Common myeloid progenitor, CD34-positive (primary cell): ENCODE measurements around the gene TMEM140.
"Not testable (repeated sequence)": the region's sequence is repeated elsewhere in the genome, so short reads cannot be mapped to it uniquely, and the experiment has no call there.

Source experiments
- CTCF ChIA-PET: fragments of 350-600 bp; sonication (Branson Sonifier 250); formaldehyde crosslinking; loops from one replicate; lab custom pipeline; 2021; ENCODE audit warnings: antibody characterized with exemption; lab: Charles Lee
- POLR2A ChIA-PET: fragments of 350-600 bp; sonication (Branson Sonifier 250); formaldehyde crosslinking; loops from one replicate; lab custom pipeline; 2021; ENCODE audit warnings: antibody characterized with exemption; lab: Charles Lee
- DNase-seq, 3 donors: peaks; one replicate each; pipeline versions ENCODE4 v3.0.0 to v3.0.0-alpha.2; 2013
- H3K27ac ChIP-seq, 2 experiments: 1 replicate in 1 of 2; 2 replicates in 1 of 2; pipeline ENCODE4 v1.7.0; 2013; ENCODE audit warnings: inconsistent platforms in 2 of 2, low read length in 2 of 2, mild to moderate bottlenecking in 2 of 2, low read depth in 1 of 2, moderate library complexity in 1 of 2; ENCODE audit not compliant: severe bottlenecking in 2 of 2, insufficient read depth in 1 of 2, poor library complexity in 1 of 2
- H3K27me3 ChIP-seq, 5 experiments: replicated peaks in 2 of 5; 1 replicate in 3 of 5; 2 replicates in 2 of 5; pipeline versions ENCODE4 v1.6.1 to v1.7.0; 2013; ENCODE audit warnings: low read length in 4 of 5, mild to moderate bottlenecking in 2 of 5, moderate library complexity in 2 of 5, inconsistent platforms in 1 of 5; ENCODE audit not compliant: insufficient read depth in 5 of 5, control insufficient read depth in 4 of 5
- H3K36me3 ChIP-seq, 4 experiments: 1 replicate in 2 of 4; 2 replicates in 2 of 4; pipeline versions ENCODE4 v1.6.1 to v1.7.0; 2013; ENCODE audit warnings: low read length in 3 of 4, control low read depth in 1 of 4, mild to moderate bottlenecking in 1 of 4; ENCODE audit not compliant: control insufficient read depth in 4 of 4, insufficient read depth in 4 of 4
- H3K4me1 ChIP-seq, 4 experiments: 1 replicate in 3 of 4; 2 replicates in 1 of 4; pipeline versions ENCODE4 v1.6.1 to v1.7.1; 2013; ENCODE audit warnings: low read length in 3 of 4, mild to moderate bottlenecking in 3 of 4, control low read depth in 1 of 4, inconsistent platforms in 1 of 4, moderate library complexity in 1 of 4; ENCODE audit not compliant: control insufficient read depth in 4 of 4, insufficient read depth in 4 of 4; ENCODE audit errors: control extremely low read depth in 1 of 4
- H3K4me3 ChIP-seq, 7 experiments: 1 replicate in 4 of 7; 2 replicates in 3 of 7; pipeline versions ENCODE4 v1.5.1 to v1.7.0; 2013; ENCODE audit warnings: mild to moderate bottlenecking in 7 of 7, low read length in 6 of 7, moderate library complexity in 6 of 7, inconsistent platforms in 2 of 7, low read depth in 2 of 7, control low read depth in 1 of 7; ENCODE audit not compliant: insufficient read depth in 4 of 7, control insufficient read depth in 1 of 7; ENCODE audit errors: extremely low read depth in 1 of 7
- H3K9me3 ChIP-seq, 5 experiments: 1 replicate in 4 of 5; 2 replicates in 1 of 5; pipeline versions ENCODE4 v1.6.1 to v1.7.1; 2013; ENCODE audit warnings: low read length in 4 of 5, mild to moderate bottlenecking in 2 of 5, inconsistent platforms in 1 of 5, low read depth in 1 of 5, moderate library complexity in 1 of 5; ENCODE audit not compliant: control insufficient read depth in 4 of 5, insufficient read depth in 2 of 5; ENCODE audit errors: control extremely low read depth in 1 of 5
- WGBS: methylation state at CpG from one replicate; pipeline ENCODE4 v1.1.5; 2013; ENCODE audit not compliant: insufficient coverage; 5-methylcytosine and 5-hydroxymethylcytosine counted together

TMEM140 gene

GRCh38 chr7:135114622-135115021 lies 33.2 kb upstream of the TMEM140 start:
- ChIA-PET POLR2A (no interaction called here), CTCF (no interaction called here)
- no peaks in the 10 kb centered on the region for H3K27me3 ChIP-seq
- H3K9me3 ChIP-seq, result peaks cover 0 to 4% (median 0%) of the 10 kb centered on the region in 5 experiments
- DNase-seq, result no peak
- H3K36me3 ChIP-seq, result no peaks in the 10 kb centered on the region
- no peaks in the 10 kb centered on the region for H3K4me1 ChIP-seq
- WGBS, result 100% methylated on average over 1 of the region's 1 CpG
- H3K27ac ChIP-seq, result no peak overlapping the region
- H3K4me3 ChIP-seq, result no peak overlapping the region

DNA sequence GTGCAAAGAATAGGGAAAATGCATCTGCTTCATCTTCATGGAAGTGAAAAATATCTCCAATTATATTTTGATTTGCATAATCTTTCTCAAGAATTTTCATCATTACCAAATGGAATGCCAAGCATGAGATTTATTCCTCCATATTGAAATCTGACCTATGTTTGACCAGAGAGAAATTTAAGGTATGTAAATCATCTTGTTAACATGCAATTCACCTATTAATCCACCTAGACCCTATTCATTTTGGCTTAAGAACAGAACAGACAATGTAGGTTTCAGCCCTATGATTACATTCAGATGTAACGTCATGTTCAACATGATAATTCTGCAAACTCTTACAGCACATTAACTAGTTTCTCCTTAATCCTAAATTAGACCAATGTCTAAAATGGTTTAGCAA lies 30.8 kb upstream of the TMEM140 start:
- DNase-seq, result no peak
- WGBS, result no CpG with 5 or more reads among the region's 1 CpG
- Histone ChIP-seq H3K27ac (no peak overlapping the region), H3K4me3 (no peak overlapping the region), H3K4me1 (no peaks in the 10 kb centered on the region), H3K36me3 (no peaks in the 10 kb centered on the region), H3K9me3 (peaks cover 0 to 17% (median 4%) of the 10 kb centered on the region in 5 experiments), H3K27me3 (no peaks in the 10 kb centered on the region)
- POLR2A ChIA-PET, result no interaction called here
- CTCF ChIA-PET, result no interaction called here

GRCh38 chr7:135121868-135122267 lies 26.0 kb upstream of the TMEM140 start:
- CTCF ChIA-PET, result no interaction called here
- Histone ChIP-seq H3K27me3 (no peaks in the 10 kb centered on the region), H3K4me3 (no peak overlapping the region), H3K9me3 (peaks cover 0 to 16% (median 5%) of the 10 kb centered on the region in 5 experiments), H3K4me1 (peaks cover 0 to 3% (median 0%) of the 10 kb centered on the region in 4 experiments), H3K36me3 (no peaks in the 10 kb centered on the region), H3K27ac (no peak overlapping the region)
- DNase-seq, result no peak
- WGBS, result 94% methylated on average over 5 of the region's 6 CpGs
- POLR2A ChIA-PET, result no interaction called here

DNA sequence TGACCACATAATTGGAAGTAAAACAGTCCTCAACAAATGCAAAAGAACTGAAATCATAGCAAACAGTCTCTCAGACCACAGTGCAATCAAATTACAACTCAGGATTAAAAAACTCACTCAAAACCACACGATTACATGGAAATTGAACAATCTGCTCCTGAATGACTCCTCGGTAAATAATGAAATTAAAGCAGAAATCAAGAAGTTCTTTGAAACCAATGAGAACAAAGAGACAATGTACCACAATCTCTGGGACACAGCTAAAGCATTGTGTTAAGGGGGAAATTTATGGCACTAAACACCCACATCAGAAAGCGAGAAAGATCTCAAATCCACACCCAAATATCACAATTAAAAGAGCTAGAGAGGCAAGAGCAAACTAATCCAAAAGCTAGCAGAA lies 23.2 kb upstream of the TMEM140 start:
- H3K27ac ChIP-seq, H3K36me3 ChIP-seq, H3K4me3 ChIP-seq, H3K4me1 ChIP-seq, DNase-seq, POLR2A ChIA-PET, CTCF ChIA-PET, H3K27me3 ChIP-seq: not testable (repeated sequence)
- 93% methylated on average over 2 of the region's 3 CpGs for WGBS
- H3K9me3 ChIP-seq, result peaks cover 0 to 16% (median 5%) of the 10 kb centered on the region in 5 experiments

DNA sequence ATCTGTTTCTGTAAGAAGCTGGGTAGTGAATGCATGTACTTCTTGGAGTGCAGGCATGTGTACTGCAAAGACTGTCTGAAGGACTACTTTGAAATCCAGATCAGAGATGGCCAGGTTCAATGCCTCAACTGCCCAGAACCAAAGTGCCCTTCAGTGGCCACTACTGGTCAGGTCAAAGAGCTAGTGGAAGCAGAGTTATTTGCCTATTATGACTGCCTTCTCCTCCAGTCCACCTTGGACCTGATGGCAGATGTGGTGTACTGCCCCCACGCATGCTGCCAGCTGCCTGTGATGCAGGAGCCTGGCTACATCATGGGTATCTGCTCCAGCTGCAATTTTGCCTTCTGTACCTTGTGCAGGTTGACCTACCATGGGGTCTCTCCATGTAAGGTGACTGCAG lies 18.9 kb upstream of the TMEM140 start:
- Histone ChIP-seq H3K36me3 (no peaks in the 10 kb centered on the region), H3K9me3 (peaks cover 0 to 8% (median 4%) of the 10 kb centered on the region in 5 experiments), H3K4me3 (no peak overlapping the region), H3K4me1 (peaks cover 0 to 3% (median 0%) of the 10 kb centered on the region in 4 experiments), H3K27ac (no peak overlapping the region), H3K27me3 (no peaks in the 10 kb centered on the region)
- CTCF ChIA-PET, result interaction anchor here (1.3 kb wide), 1 partner anchor 12 kb away, joined by 3 read pairs; no protein-coding TSS in a partner anchor
- 100% methylated on average over 1 of the region's 1 CpG for WGBS
- no peak for DNase-seq
- POLR2A ChIA-PET, result no interaction called here

DNA sequence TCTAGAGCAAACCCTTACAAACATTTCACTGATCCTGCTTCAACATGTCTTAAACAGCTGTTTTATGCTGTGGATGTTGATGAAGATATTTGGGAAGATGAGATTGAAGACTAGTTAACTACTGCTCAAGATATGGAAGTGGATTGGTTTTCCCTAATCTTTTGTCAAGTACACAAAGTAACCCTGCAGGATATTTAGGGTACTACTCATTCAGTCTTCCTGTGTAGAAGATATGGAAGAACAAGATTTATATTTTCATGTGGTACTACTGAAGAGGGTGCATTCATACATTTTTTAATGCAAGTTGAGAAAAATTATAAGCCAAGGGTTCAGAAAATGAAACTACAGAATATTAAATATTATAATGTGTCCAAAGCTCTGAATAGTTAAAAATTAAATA lies 18.3 kb upstream of the TMEM140 start:
- Histone ChIP-seq H3K36me3 (no peaks in the 10 kb centered on the region), H3K9me3 (peaks cover 0 to 8% (median 4%) of the 10 kb centered on the region in 5 experiments), H3K27me3 (no peaks in the 10 kb centered on the region), H3K4me3 (no peak overlapping the region), H3K27ac (no peak overlapping the region), H3K4me1 (peaks cover 0 to 3% (median 0%) of the 10 kb centered on the region in 4 experiments)
- POLR2A ChIA-PET, result no interaction called here
- DNase-seq, result no peak
- CTCF ChIA-PET, result interaction anchor here (0.6 kb wide), 1 partner anchor 40 kb away, joined by 3 read pairs; no protein-coding TSS in a partner anchor

GRCh38 chr7:135143885-135144668 lies 3.8 kb upstream of the TMEM140 start:
- peaks cover 17 to 44% (median 32%) of the 10 kb centered on the region in 4 experiments for H3K4me1 ChIP-seq
- no peaks in the 10 kb centered on the region for H3K27me3 ChIP-seq
- no peak for DNase-seq
- ChIA-PET CTCF (interaction anchor here (0.7 to 1.2 kb wide), 2 partner anchors 15 to 89 kb away, joined by 3 read pairs; no protein-coding TSS in a partner anchor), POLR2A (no interaction called here)
- no peaks in the 10 kb centered on the region for H3K36me3 ChIP-seq
- no peak overlapping the region for H3K27ac ChIP-seq
- H3K9me3 ChIP-seq, result no peaks in the 10 kb centered on the region
- 100% methylated on average over 2 of the region's 3 CpGs for WGBS
- no peak overlapping the region for H3K4me3 ChIP-seq
